Measurements from ENCODE around the gene TJP1. TPM values are rescaled to one million over a fixed set of nuclear protein-coding genes. Genes with fewer than 3 reads are reported as not detected.

The TJP1 gene
- total and polyA plus RNA-seq, 2 donors (not counting 1 experiment from before 2014, with no cell fraction given) = 0.10 TPM; not detected in 1

DNA sequence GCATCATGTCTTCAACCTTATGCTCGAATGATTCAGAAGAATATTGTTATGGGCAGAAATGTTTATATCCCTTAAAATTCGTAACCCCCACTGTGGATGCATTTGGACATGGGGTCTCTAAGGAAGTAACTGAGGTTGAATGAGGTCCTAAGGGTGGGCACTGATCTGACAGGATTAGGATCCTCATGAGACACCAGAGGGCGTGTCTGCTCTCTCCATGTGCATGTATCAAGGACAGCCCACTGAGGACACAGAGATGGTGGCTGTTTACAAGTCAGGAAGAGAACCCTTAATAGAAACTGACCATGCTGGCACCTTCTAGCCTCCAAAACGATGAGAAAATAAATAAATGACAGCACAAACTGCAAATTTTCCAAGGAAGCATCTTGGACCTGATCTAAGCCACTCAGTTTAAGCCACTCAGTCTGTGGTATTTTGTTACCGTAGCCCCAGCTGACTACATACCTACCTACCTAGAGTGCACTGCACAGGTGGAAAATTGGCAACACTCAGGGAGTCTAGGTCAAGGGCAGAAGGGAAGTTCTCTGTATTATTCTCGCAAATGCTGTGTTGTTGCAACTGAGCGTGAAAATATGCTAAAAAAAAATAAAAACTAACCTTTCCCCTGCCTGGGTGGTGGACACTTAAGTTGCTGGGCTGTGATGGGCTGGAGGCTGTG, 126.6 kb downstream of the TJP1 start:
- Histone ChIP-seq H2AFZ (ENCODE audit: insufficient read depth, low read depth, low read length, poor library complexity, severe bottlenecking) (no peak overlapping the region), H3K4me1 (ENCODE audit: control insufficient read depth in 2 of 2, insufficient read depth in 2 of 2, low read length in 2 of 2) (no peaks in the 10 kb centered on the region), H4K20me1 (ENCODE audit: control insufficient read depth, insufficient read depth, low read length, poor library complexity, severe bottlenecking) (no peaks in the 10 kb centered on the region), H3K4me3 (ENCODE audit: control extremely low read depth in 1 of 5, extremely low read depth in 1 of 5, insufficient read depth in 1 of 5, low read depth in 2 of 5, low read length in 4 of 5) (no peak overlapping the region), H3K27ac (ENCODE audit: low read length in 2 of 2) (no peak overlapping the region), H3K9ac (ENCODE audit: low read length) (no peak overlapping the region), H3K79me2 (ENCODE audit: control insufficient read depth, insufficient read depth, low read length) (no peaks in the 10 kb centered on the region), H3K9me3 (ENCODE audit: control extremely low read depth in 1 of 3, control insufficient read depth in 2 of 3, insufficient read depth in 1 of 3, low read length in 2 of 3) (peaks cover 0 to 7% (median 0%) of the 10 kb centered on the region in 3 donors), H3K36me3 (replicated peaks in 1 of 2; ENCODE audit: control extremely low read depth in 1 of 2, control insufficient read depth in 1 of 2, extremely low read depth in 1 of 2, insufficient read depth in 2 of 2, low read length in 1 of 2) (no peaks in the 10 kb centered on the region), H3K27me3 (replicated peaks in 1 of 4; ENCODE audit: control extremely low read depth in 1 of 4, control insufficient read depth in 3 of 4, insufficient read depth in 4 of 4, low read length in 3 of 4) (no peaks in the 10 kb centered on the region), H3K4me2 (replicated peaks; ENCODE audit: low read depth, low read length, poor library complexity, severe bottlenecking) (no peak overlapping the region)
- no peak overlapping the region for H3K27ac Mint-ChIP-seq
- ChIA-PET CTCF (no interaction called here), POLR2A (no interaction called here)
- WGBS (ENCODE audit: insufficient coverage) = 70% methylated on average over 2 of the region's 7 CpGs
- H3K27me3 Mint-ChIP-seq = no peaks in the 10 kb centered on the region
- DNase-seq (no peak), ATAC-seq (ENCODE audit: low read depth) (no peak)
- intact Hi-C loops (cut with micrococcal nuclease) = no loop called here
- H3K4me3 Mint-ChIP-seq = no peak overlapping the region
- TF ChIP-seq EZH2 (IDR thresholded peaks at IDR 0.05; ENCODE audit: borderline replicate concordance, insufficient read depth, low read depth, low read length, poor library complexity, severe bottlenecking) = no peak
- TF ChIP-seq, protein P1, sequence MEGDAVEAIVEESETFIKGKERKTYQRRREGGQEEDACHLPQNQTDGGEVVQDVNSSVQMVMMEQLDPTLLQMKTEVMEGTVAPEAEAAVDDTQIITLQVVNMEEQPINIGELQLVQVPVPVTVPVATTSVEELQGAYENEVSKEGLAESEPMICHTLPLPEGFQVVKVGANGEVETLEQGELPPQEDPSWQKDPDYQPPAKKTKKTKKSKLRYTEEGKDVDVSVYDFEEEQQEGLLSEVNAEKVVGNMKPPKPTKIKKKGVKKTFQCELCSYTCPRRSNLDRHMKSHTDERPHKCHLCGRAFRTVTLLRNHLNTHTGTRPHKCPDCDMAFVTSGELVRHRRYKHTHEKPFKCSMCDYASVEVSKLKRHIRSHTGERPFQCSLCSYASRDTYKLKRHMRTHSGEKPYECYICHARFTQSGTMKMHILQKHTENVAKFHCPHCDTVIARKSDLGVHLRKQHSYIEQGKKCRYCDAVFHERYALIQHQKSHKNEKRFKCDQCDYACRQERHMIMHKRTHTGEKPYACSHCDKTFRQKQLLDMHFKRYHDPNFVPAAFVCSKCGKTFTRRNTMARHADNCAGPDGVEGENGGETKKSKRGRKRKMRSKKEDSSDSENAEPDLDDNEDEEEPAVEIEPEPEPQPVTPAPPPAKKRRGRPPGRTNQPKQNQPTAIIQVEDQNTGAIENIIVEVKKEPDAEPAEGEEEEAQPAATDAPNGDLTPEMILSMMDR (IDR thresholded peaks at IDR 0.05) = no peak
- no peaks in the 10 kb centered on the region for H3K4me1 Mint-ChIP-seq
- H3K9me3 Mint-ChIP-seq (ENCODE audit: insufficient read depth) = peaks cover 4% of the 10 kb centered on the region

DNA sequence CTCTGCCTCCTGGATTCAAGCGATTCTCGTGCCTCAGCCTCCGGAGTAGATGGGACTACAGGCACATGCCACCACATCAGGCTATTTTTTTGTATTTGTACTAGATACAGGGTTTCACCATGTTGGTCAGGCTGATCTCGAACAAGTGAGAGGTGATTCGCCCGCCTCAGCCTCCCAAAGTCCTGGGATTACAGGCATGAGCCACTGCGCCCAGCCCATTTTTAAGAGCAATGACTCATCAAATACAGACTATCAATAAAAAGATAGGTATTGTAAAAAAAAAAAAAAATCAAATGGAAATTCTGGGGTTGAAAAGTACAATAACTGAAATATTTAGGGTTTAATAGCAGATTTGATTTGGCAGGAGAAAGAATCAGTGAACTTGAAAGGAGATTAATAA, 129.0 kb downstream of the TJP1 start:
- no CpG with 5 or more reads among the region's 7 CpGs for WGBS (ENCODE audit: insufficient coverage)
- H3K4me1 ChIP-seq (ENCODE audit: control insufficient read depth in 2 of 2, insufficient read depth in 2 of 2, low read length in 2 of 2) = no peaks in the 10 kb centered on the region
- no peak overlapping the region for H3K4me3 ChIP-seq (ENCODE audit: control extremely low read depth in 1 of 5, extremely low read depth in 1 of 5, insufficient read depth in 1 of 5, low read depth in 2 of 5, low read length in 4 of 5)
- H2AFZ ChIP-seq (ENCODE audit: insufficient read depth, low read depth, low read length, poor library complexity, severe bottlenecking) = no peak overlapping the region
- H3K9me3 Mint-ChIP-seq (ENCODE audit: insufficient read depth) = peaks cover 4% of the 10 kb centered on the region
- no peaks in the 10 kb centered on the region for H4K20me1 ChIP-seq (ENCODE audit: control insufficient read depth, insufficient read depth, low read length, poor library complexity, severe bottlenecking)
- ChIA-PET CTCF (no interaction called here), POLR2A (no interaction called here)
- H3K79me2 ChIP-seq (ENCODE audit: control insufficient read depth, insufficient read depth, low read length) = no peaks in the 10 kb centered on the region
- H3K9me3 ChIP-seq (ENCODE audit: control extremely low read depth in 1 of 3, control insufficient read depth in 2 of 3, insufficient read depth in 1 of 3, low read length in 2 of 3) = peaks cover 0 to 21% (median 0%) of the 10 kb centered on the region in 3 donors
- DNase-seq (no peak), ATAC-seq (ENCODE audit: low read depth) (no peak)
- no peak overlapping the region for H3K4me2 ChIP-seq (replicated peaks; ENCODE audit: low read depth, low read length, poor library complexity, severe bottlenecking)
- no peaks in the 10 kb centered on the region for H3K27me3 Mint-ChIP-seq
- H3K27ac ChIP-seq (ENCODE audit: low read length in 2 of 2) = no peak overlapping the region
- no peaks in the 10 kb centered on the region for H3K4me1 Mint-ChIP-seq
- intact Hi-C loops (cut with micrococcal nuclease) = no loop called here
- no peaks in the 10 kb centered on the region for H3K36me3 ChIP-seq (replicated peaks in 1 of 2; ENCODE audit: control extremely low read depth in 1 of 2, control insufficient read depth in 1 of 2, extremely low read depth in 1 of 2, insufficient read depth in 2 of 2, low read length in 1 of 2)
- H3K27me3 ChIP-seq (replicated peaks in 1 of 4; ENCODE audit: control extremely low read depth in 1 of 4, control insufficient read depth in 3 of 4, insufficient read depth in 4 of 4, low read length in 3 of 4) = no peaks in the 10 kb centered on the region
- H3K27ac Mint-ChIP-seq = no peak overlapping the region
- no peak for TF ChIP-seq EZH2 (IDR thresholded peaks at IDR 0.05; ENCODE audit: borderline replicate concordance, insufficient read depth, low read depth, low read length, poor library complexity, severe bottlenecking)
- TF ChIP-seq, protein P1 (IDR thresholded peaks at IDR 0.05) = no peak
- no peak overlapping the region for H3K9ac ChIP-seq (ENCODE audit: low read length)
- no peak overlapping the region for H3K4me3 Mint-ChIP-seq

Data from B cell (primary cell).